ENCODE measurements around the gene ERH. TPM values are rescaled to one million over a fixed set of nuclear protein-coding genes. Genes with fewer than 3 reads are reported as not detected.

ERH gene
- total RNA-seq, 4 donors from 2014 or later, result 52.6 to 88.0 (median 74.3) TPM

DNA sequence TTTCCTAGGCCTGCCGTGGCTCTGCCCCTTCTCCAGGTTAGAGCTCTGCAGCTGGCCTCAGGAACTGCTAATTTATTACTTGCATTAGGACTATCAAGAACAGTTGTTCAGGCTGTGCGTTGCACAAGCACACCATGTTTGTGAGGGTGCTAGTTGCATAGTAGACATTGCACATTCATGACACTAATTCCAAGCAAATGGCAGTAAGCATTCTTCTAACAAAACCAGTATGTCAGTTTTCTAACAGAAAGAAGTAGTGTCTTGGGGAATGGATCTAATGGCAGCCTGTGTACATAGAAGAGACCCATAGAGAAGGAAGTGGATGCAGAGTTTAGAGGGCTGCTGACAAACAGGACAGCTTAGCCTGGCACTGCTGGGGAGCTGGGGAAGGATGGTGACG lies 53.9 kb downstream of the ERH start:
- H3K9me3 ChIP-seq, result no peaks in the 10 kb centered on the region
- no peak for TF ChIP-seq POLR2A (IDR thresholded peaks at IDR 0.05)
- TF ChIP-seq, protein P1, sequence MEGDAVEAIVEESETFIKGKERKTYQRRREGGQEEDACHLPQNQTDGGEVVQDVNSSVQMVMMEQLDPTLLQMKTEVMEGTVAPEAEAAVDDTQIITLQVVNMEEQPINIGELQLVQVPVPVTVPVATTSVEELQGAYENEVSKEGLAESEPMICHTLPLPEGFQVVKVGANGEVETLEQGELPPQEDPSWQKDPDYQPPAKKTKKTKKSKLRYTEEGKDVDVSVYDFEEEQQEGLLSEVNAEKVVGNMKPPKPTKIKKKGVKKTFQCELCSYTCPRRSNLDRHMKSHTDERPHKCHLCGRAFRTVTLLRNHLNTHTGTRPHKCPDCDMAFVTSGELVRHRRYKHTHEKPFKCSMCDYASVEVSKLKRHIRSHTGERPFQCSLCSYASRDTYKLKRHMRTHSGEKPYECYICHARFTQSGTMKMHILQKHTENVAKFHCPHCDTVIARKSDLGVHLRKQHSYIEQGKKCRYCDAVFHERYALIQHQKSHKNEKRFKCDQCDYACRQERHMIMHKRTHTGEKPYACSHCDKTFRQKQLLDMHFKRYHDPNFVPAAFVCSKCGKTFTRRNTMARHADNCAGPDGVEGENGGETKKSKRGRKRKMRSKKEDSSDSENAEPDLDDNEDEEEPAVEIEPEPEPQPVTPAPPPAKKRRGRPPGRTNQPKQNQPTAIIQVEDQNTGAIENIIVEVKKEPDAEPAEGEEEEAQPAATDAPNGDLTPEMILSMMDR (IDR thresholded peaks at IDR 0.05), result no peak
- intact Hi-C loops (cut with DNase I), result no loop called here
- H3K4me3 ChIP-seq (replicated peaks in 1 of 3), result no peak overlapping the region
- no peak overlapping the region for H3K27ac ChIP-seq
- H3K4me1 ChIP-seq, result no peaks in the 10 kb centered on the region
- no peaks in the 10 kb centered on the region for H3K27me3 ChIP-seq
- 88 to 93% methylated on average over 2 to 3 of the region's 3 CpGs for WGBS, 2 donors
- no peak for DNase-seq
- H3K36me3 ChIP-seq, result no peaks in the 10 kb centered on the region

DNA sequence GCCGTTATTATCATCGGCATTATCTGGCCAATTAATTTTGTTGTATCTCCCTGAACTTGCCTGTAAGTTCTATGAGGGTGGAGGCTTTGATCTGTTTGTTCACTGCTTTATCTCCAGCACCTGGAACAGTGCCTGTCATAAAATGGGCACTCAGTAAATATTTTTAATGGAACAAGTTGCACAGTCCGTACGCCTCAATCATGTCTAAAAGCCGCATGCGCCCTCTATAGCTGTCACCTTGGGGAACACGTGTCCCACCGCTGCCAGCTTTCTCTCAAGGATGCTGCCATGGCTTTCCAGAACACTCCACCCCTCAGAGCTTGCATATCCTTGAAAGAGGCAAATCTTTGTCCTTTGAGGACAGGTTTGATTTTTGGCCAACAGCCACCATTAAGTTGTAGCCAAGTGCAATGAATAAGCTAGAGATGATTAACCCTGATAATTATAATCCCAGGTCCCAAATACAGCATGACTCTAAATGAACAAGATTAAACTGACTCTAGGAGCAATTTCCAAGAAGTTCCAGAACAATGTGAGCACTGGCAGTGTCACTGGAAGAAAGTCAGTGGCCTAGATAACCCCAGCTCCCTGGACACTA lies 55.1 kb downstream of the ERH start:
- TF ChIP-seq, protein P1 (IDR thresholded peaks at IDR 0.05), result no peak
- TF ChIP-seq POLR2A (IDR thresholded peaks at IDR 0.05), result no peak
- Histone ChIP-seq H3K27me3 (no peaks in the 10 kb centered on the region), H3K36me3 (no peaks in the 10 kb centered on the region), H3K9me3 (no peaks in the 10 kb centered on the region), H3K4me1 (no peaks in the 10 kb centered on the region), H3K27ac (no peak overlapping the region), H3K4me3 (replicated peaks in 1 of 3) (no peak overlapping the region)
- no peak for DNase-seq
- WGBS, 2 donors, result 77 to 90% methylated on average over 8 of the region's 8 CpGs
- intact Hi-C loops (cut with DNase I), result no loop called here

GRCh38 chr14:69339426-69339825 lies 58.7 kb downstream of the ERH start:
- no peak for DNase-seq
- Histone ChIP-seq H3K4me3 (replicated peaks in 1 of 3) (no peak overlapping the region), H3K9me3 (no peaks in the 10 kb centered on the region), H3K36me3 (no peaks in the 10 kb centered on the region), H3K27me3 (no peaks in the 10 kb centered on the region), H3K27ac (no peak overlapping the region), H3K4me1 (no peaks in the 10 kb centered on the region)
- intact Hi-C loops (cut with DNase I), result no loop called here
- WGBS, 2 donors, result 94 to 98% methylated on average over 13 of the region's 13 CpGs
- TF ChIP-seq, protein P1 (IDR thresholded peaks at IDR 0.05), result no peak

GRCh38 chr14:69337984-69338383 lies 60.1 kb downstream of the ERH start:
- TF ChIP-seq, protein P1 (IDR thresholded peaks at IDR 0.05), result no peak
- TF ChIP-seq POLR2A (IDR thresholded peaks at IDR 0.05), result no peak
- Histone ChIP-seq H3K4me3 (replicated peaks in 1 of 3) (no peak overlapping the region), H3K27ac (no peak overlapping the region), H3K9me3 (no peaks in the 10 kb centered on the region), H3K27me3 (no peaks in the 10 kb centered on the region), H3K36me3 (no peaks in the 10 kb centered on the region), H3K4me1 (no peaks in the 10 kb centered on the region)
- WGBS, 2 donors, result 82 to 91% methylated on average over 5 of the region's 5 CpGs
- DNase-seq, result no peak
- intact Hi-C loops (cut with DNase I), result no loop called here

DNA sequence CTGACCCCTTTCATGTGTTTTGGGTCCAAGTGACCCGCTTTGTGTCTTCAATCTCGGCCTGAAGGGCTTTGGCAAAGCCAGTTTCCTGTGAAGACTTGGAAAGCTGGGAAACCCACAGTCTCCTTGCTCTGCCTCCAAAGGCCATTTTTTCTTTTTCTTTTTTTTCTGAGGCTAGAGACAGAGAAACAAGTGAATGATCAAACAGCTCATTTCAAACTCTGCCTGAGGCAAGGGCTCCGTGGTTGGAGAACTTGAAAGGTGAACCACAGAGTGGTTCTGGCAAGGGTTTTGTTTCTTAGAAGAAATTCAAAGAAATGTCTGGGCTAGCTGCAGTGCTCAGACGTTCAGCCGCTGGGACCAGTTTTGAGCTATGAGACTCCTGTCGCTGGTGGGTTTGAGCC lies 62.7 kb downstream of the ERH start:
- TF ChIP-seq, protein P1 (IDR thresholded peaks at IDR 0.05), result no peak
- no peak for TF ChIP-seq POLR2A (IDR thresholded peaks at IDR 0.05)
- Histone ChIP-seq H3K27ac (no peak overlapping the region), H3K9me3 (no peaks in the 10 kb centered on the region), H3K4me1 (no peaks in the 10 kb centered on the region), H3K4me3 (replicated peaks in 1 of 3) (no peak overlapping the region), H3K27me3 (no peaks in the 10 kb centered on the region), H3K36me3 (no peaks in the 10 kb centered on the region)
- intact Hi-C loops (cut with DNase I), result no loop called here
- no peak for DNase-seq
- WGBS, 2 donors, result 50 to 51% methylated on average over 6 of the region's 6 CpGs

Data from thyroid gland (tissue), 4 donors.